Erythroblast (primary cell): ENCODE measurements around the gene NKAIN4.

Source experiments
- GATA1 ChIP-seq: IDR thresholded peaks from 2 replicates; pipeline ENCODE4 v1.6.1; 2011; ENCODE audit warnings: low read depth, mild to moderate bottlenecking, control low read depth, low read length, moderate library complexity
- POLR2A ChIP-seq: IDR thresholded peaks from 2 replicates; pipeline ENCODE4 v1.6.1; 2011; ENCODE audit warnings: mild to moderate bottlenecking, low read length

DNA sequence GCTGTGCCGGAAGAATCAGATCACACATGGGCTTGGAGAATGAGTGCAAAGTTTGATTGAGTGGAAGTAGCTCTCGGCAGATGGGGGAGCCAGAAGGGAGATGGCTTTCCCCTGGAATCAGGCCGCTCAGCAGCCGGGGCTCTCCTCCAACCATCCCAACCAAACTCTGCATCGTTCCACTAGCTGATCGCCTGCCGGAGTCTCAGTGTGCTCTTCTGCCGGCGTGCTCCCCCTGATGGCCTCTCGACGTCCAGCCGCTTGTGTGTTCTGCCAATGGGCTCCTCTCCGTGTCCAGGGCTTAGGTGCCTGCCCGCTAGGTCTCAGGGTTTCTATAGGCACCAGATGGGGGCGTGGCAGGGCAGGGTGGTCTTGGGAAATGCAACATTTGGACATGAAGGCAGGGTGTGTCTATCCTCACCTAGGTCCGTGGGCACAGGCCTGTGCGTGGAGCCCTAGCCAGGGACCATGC, 23.4 kb downstream of the NKAIN4 start:
- TF ChIP-seq POLR2A (no peak), GATA1 (no peak)
